K562 (cell line): Measurements from ENCODE around the gene ATAD3B. TPM values are rescaled to one million over a fixed set of nuclear protein-coding genes. Genes with fewer than 3 reads are reported as not detected.
A peak's percentile ranks its signal among the peaks of the same experiment; 100 is the strongest.

ENCODE experiments used
- DNMT1 ChIP-seq: fragments of 450-650 bp; IDR thresholded peaks from 2 replicates; pipeline ENCODE4 v1.6.1; 2016; ENCODE audit warnings: antibody characterized with exemption, mild to moderate bottlenecking
- MCM7 ChIP-seq, 2 experiments: fragments of 450-650 bp; IDR thresholded peaks; 2 replicates each; pipeline ENCODE4 v1.6.1; 2016 to 2018
- MECOM ChIP-seq: fragments of 250-450 bp; sonication (Bioruptor Pico); IDR thresholded peaks from 2 replicates; pipeline ENCODE4 v1.8.0; 2022; ENCODE audit warnings: inconsistent platforms
- TEAD1 ChIP-seq, 2 experiments: fragments of 450-650 bp in 1 of 2; sonication (generic) in 1 of 2; formaldehyde crosslinking; IDR thresholded peaks; 2 replicates each; pipeline versions ENCODE4 v1.4.0 to v1.8.0; 2020 to 2022; ENCODE audit warnings: mild to moderate bottlenecking in 2 of 2, missing genetic modification reagents in 1 of 2
- ZSCAN29 ChIP-seq: fragments of 450-650 bp; IDR thresholded peaks from 2 replicates; pipeline ENCODE4 v1.6.1; 2017
- polyA plus RNA-seq, 8 experiments: library from polyadenylated mRNA; depleted of rRNA in 4 of 8; stranded (reverse) in 5 of 8; unstranded in 3 of 8; fragments of >200 nt; fragmentation: Nextera tagmentation in 2 of 8; fragmentation: Illumina TruSeq in 1 of 8; extraction: Ambion mirVana in 2 of 8; extraction: Trizol in 1 of 8; gene quantifications; 2 replicates each; pipeline versions ENCODE4 v1.2.1 to v1.2.3, GENCODE V29; 2011 to 2014; ENCODE audit warnings: inconsistent platforms in 1 of 8, missing spikeins in 1 of 8
- total RNA-seq, 7 experiments: library from RNA; depleted of rRNA in 6 of 7; stranded (reverse); fragments of >200 nt in 6 of 7; fragmentation: Illumina TruSeq in 2 of 7; extraction: Trizol in 2 of 7; gene quantifications; 2 replicates each; pipeline versions ENCODE4 v1.2.1 to v1.2.3, GENCODE V29; 2011 to 2021; ENCODE audit warnings: low replicate concordance in 1 of 7
- TF ChIP-seq, protein P1 (sequence below): fragments of 250-450 bp; sonication (Bioruptor Pico); IDR thresholded peaks from 2 replicates; pipeline ENCODE4 v1.4.0; 2020; ENCODE audit warnings: mild to moderate bottlenecking, moderate library complexity
- TF ChIP-seq, protein P2 (sequence below), 2 experiments: fragments of 450-650 bp; IDR thresholded peaks; 2 replicates each; pipeline ENCODE4 v1.6.1; 2016
- TF ChIP-seq, protein P3 (sequence below): fragments of 450-650 bp; IDR thresholded peaks from 2 replicates; pipeline ENCODE4 v1.6.1; 2018; ENCODE audit not compliant: partially characterized antibody
- TF ChIP-seq, protein P4 (sequence below): sonication (generic); formaldehyde crosslinking; IDR thresholded peaks from 2 replicates; pipeline ENCODE4 v1.8.0; 2022; ENCODE audit warnings: missing genetic modification reagents, mild to moderate bottlenecking, moderate library complexity, borderline replicate concordance
- TF ChIP-seq, protein P5 (sequence below): fragments of 450-650 bp; formaldehyde crosslinking; IDR thresholded peaks from 2 replicates; pipeline ENCODE4 v1.4.0; 2022; ENCODE audit warnings: missing genetic modification characterization
- TF ChIP-seq, protein P6 (sequence below), 3 experiments: fragments of 200-800 bp in 1 of 3; fragments of 250-450 bp in 1 of 3; fragments of 450-650 bp in 1 of 3; sonication (Bioruptor Pico) in 1 of 3; sonication (Bioruptor generic) in 1 of 3; formaldehyde crosslinking in 1 of 3; IDR thresholded peaks; 2 replicates each; pipeline versions ENCODE4 v1.6.1 to v1.8.0; 2016 to 2022; ENCODE audit warnings: mild to moderate bottlenecking in 2 of 3, missing genetic modification characterization in 2 of 3, missing compliant biosample characterization in 1 of 3, moderate library complexity in 1 of 3

Gene ATAD3B
- total and polyA plus RNA-seq, 9 of the 15 experiments (the other 6 are each of a cell fraction or from before 2014, with no cell fraction given), result 0.07 to 113 (median 27.7) TPM

DNA sequence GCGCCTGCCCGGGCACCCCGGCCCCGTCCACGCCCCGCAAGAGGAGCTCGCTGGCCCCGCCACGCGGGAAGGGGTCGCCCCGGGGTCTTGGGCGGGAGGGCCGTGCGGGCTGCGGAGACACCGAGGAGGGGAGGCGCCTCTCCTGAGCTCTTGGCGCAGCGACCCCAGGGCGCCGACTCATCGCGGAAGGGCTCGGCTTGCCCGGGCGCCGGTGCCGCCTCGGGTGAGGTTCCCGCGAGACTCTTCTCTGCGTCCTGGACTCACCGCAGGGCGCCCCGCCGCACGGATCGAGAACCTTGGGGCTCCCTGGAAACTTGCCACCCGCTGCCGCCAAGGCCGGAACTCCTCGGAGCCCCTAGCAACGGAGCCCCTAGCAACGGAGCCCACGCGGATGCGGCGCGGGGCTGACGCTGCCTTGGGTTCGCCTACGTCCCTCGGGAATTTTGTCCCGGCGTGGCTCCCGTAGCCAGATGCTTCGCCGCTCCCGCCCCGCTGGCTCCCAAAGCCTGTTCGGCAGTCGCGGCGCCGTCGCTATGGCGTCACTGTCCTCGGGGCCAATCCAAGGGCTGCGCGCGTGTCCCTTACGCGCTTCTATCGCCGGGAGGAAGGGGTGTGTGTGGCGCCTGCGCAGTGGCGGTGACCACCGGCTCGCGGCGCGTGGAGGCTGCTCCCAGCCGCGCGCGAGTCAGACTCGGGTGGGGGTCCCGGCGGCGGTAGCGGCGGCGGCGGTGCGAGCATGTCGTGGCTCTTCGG is 40.1 kb downstream of the ATAD3B start, which contains the start of gene ATAD3A (continued):
- TF ChIP-seq, protein P1, sequence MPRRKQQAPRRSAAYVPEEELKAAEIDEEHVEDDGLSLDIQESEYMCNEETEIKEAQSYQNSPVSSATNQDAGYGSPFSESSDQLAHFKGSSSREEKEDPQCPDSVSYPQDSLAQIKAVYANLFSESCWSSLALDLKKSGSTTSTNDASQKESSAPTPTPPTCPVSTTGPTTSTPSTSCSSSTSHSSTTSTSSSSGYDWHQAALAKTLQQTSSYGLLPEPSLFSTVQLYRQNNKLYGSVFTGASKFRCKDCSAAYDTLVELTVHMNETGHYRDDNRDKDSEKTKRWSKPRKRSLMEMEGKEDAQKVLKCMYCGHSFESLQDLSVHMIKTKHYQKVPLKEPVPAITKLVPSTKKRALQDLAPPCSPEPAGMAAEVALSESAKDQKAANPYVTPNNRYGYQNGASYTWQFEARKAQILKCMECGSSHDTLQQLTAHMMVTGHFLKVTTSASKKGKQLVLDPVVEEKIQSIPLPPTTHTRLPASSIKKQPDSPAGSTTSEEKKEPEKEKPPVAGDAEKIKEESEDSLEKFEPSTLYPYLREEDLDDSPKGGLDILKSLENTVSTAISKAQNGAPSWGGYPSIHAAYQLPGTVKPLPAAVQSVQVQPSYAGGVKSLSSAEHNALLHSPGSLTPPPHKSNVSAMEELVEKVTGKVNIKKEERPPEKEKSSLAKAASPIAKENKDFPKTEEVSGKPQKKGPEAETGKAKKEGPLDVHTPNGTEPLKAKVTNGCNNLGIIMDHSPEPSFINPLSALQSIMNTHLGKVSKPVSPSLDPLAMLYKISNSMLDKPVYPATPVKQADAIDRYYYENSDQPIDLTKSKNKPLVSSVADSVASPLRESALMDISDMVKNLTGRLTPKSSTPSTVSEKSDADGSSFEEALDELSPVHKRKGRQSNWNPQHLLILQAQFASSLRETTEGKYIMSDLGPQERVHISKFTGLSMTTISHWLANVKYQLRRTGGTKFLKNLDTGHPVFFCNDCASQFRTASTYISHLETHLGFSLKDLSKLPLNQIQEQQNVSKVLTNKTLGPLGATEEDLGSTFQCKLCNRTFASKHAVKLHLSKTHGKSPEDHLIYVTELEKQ (CRISPR knock-in tag), result no peak
- no peak for TF ChIP-seq MECOM
- TF ChIP-seq, protein P2, sequence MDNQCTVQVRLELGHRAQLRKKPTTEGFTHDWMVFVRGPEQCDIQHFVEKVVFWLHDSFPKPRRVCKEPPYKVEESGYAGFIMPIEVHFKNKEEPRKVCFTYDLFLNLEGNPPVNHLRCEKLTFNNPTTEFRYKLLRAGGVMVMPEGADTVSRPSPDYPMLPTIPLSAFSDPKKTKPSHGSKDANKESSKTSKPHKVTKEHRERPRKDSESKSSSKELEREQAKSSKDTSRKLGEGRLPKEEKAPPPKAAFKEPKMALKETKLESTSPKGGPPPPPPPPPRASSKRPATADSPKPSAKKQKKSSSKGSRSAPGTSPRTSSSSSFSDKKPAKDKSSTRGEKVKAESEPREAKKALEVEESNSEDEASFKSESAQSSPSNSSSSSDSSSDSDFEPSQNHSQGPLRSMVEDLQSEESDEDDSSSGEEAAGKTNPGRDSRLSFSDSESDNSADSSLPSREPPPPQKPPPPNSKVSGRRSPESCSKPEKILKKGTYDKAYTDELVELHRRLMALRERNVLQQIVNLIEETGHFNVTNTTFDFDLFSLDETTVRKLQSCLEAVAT (IDR thresholded peaks at IDR 0.05), result peak; percentile 34 to 91; a peak in 3 of 4 replicates
- no peak for TF ChIP-seq DNMT1
- TF ChIP-seq, protein P3, sequence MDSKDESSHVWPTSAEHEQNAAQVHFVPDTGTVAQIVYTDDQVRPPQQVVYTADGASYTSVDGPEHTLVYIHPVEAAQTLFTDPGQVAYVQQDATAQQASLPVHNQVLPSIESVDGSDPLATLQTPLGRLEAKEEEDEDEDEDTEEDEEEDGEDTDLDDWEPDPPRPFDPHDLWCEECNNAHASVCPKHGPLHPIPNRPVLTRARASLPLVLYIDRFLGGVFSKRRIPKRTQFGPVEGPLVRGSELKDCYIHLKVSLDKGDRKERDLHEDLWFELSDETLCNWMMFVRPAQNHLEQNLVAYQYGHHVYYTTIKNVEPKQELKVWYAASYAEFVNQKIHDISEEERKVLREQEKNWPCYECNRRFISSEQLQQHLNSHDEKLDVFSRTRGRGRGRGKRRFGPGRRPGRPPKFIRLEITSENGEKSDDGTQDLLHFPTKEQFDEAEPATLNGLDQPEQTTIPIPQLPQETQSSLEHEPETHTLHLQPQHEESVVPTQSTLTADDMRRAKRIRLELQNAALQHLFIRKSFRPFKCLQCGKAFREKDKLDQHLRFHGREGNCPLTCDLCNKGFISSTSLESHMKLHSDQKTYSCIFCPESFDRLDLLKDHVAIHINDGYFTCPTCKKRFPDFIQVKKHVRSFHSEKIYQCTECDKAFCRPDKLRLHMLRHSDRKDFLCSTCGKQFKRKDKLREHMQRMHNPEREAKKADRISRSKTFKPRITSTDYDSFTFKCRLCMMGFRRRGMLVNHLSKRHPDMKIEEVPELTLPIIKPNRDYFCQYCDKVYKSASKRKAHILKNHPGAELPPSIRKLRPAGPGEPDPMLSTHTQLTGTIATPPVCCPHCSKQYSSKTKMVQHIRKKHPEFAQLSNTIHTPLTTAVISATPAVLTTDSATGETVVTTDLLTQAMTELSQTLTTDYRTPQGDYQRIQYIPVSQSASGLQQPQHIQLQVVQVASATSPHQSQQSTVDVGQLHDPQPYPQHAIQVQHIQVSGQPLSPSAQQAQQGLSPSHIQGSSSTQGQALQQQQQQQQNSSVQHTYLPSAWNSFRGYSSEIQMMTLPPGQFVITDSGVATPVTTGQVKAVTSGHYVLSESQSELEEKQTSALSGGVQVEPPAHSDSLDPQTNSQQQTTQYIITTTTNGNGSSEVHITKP, result peak; percentile 78
- TF ChIP-seq MCM7 (IDR thresholded peaks at IDR 0.05), result no peak
- TF ChIP-seq, protein P4, sequence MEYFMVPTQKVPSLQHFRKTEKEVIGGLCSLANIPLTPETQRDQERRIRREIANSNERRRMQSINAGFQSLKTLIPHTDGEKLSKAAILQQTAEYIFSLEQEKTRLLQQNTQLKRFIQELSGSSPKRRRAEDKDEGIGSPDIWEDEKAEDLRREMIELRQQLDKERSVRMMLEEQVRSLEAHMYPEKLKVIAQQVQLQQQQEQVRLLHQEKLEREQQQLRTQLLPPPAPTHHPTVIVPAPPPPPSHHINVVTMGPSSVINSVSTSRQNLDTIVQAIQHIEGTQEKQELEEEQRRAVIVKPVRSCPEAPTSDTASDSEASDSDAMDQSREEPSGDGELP (CRISPR knock-in tag), result peak; percentile 99
- peak in 1 of 2 experiments; percentile 71; a peak in 2 of 4 replicates for TF ChIP-seq TEAD1 (CRISPR knock-in tag; IDR thresholded peaks at IDR 0.05)
- TF ChIP-seq, protein P5, sequence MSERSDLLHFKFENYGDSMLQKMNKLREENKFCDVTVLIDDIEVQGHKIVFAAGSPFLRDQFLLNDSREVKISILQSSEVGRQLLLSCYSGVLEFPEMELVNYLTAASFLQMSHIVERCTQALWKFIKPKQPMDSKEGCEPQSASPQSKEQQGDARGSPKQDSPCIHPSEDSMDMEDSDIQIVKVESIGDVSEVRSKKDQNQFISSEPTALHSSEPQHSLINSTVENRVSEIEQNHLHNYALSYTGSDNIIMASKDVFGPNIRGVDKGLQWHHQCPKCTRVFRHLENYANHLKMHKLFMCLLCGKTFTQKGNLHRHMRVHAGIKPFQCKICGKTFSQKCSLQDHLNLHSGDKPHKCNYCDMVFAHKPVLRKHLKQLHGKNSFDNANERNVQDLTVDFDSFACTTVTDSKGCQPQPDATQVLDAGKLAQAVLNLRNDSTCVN (CRISPR knock-in tag), result no peak
- TF ChIP-seq ZSCAN29, result 0 out of 2 replicates have a peak, but pooled peaks have one; percentile 56
- TF ChIP-seq, protein P6, sequence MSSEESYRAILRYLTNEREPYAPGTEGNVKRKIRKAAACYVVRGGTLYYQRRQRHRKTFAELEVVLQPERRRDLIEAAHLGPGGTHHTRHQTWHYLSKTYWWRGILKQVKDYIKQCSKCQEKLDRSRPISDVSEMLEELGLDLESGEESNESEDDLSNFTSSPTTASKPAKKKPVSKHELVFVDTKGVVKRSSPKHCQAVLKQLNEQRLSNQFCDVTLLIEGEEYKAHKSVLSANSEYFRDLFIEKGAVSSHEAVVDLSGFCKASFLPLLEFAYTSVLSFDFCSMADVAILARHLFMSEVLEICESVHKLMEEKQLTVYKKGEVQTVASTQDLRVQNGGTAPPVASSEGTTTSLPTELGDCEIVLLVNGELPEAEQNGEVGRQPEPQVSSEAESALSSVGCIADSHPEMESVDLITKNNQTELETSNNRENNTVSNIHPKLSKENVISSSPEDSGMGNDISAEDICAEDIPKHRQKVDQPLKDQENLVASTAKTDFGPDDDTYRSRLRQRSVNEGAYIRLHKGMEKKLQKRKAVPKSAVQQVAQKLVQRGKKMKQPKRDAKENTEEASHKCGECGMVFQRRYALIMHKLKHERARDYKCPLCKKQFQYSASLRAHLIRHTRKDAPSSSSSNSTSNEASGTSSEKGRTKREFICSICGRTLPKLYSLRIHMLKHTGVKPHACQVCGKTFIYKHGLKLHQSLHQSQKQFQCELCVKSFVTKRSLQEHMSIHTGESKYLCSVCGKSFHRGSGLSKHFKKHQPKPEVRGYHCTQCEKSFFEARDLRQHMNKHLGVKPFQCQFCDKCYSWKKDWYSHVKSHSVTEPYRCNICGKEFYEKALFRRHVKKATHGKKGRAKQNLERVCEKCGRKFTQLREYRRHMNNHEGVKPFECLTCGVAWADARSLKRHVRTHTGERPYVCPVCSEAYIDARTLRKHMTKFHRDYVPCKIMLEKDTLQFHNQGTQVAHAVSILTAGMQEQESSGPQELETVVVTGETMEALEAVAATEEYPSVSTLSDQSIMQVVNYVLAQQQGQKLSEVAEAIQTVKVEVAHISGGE (CRISPR knock-in tag; IDR thresholded peaks at IDR 0.05), result peak in 2 of 3 experiments; percentile 15 to 82; a peak in 2 of 6 replicates
